Colonic mucosa (tissue), 4 donors: ENCODE data around the gene BAHD1. TPM values are rescaled to one million over a fixed set of nuclear protein-coding genes. Genes with fewer than 3 reads are reported as not detected.

Experiments
- DNase-seq: peaks from one replicate; pipeline ENCODE4 v3.0.0-alpha.2; 2020
- H3K27ac ChIP-seq: fragments of 200-600 bp; one replicate; pipeline ENCODE4 v1.8.0; 2021
- H3K27me3 ChIP-seq: fragments of 200-600 bp; one replicate; pipeline ENCODE4 v1.8.0; 2021
- H3K36me3 ChIP-seq: fragments of 200-600 bp; one replicate; pipeline ENCODE4 v1.8.0; 2021
- H3K4me1 ChIP-seq: fragments of 200-600 bp; one replicate; pipeline ENCODE4 v1.8.0; 2021; ENCODE audit warnings: mild to moderate bottlenecking
- H3K4me3 ChIP-seq: fragments of 200-600 bp; one replicate; pipeline ENCODE4 v1.8.0; 2021
- H3K9ac ChIP-seq, 2 donors: one replicate each; pipeline ENCODE4 v1.7.0; 2013; ENCODE audit warnings: control low read depth in 2 of 2, low read depth in 2 of 2, low read length in 2 of 2
- H3K9me3 ChIP-seq: fragments of 200-600 bp; one replicate; pipeline ENCODE4 v1.8.0; 2021
- CTCF ChIP-seq: fragments of 200-600 bp; IDR thresholded peaks from one replicate; pipeline ENCODE4 v1.8.0; 2022; ENCODE audit warnings: antibody characterized with exemption, mild to moderate bottlenecking
- intact Hi-C: fragments of 100-400 bp; cut with DNase I; formaldehyde crosslinking; loops from one replicate; pipeline ENCODE4 v1.14.1; 2022
- total RNA-seq, 2 donors: library from RNA; stranded (reverse); fragmentation: NEBNext Ultra II Directional in 1 of 2; extraction: Animal tissue kit (Norgen Biotek cat#: 25700) in 1 of 2; gene quantifications; one replicate each; pipeline ENCODE4 v1.2.1, GENCODE V29; 2021
- donor health status: healthy.
- donor health status: DM: no; HTN: no; CAD: no.
- donor health status: DM: no; HTN: no; CAD: no.

BAHD1 gene
- total RNA-seq, 2 donors from 2014 or later = 25.3 to 26.3 TPM

- intact Hi-C loops = no loop called here
- H3K9ac ChIP-seq = no peak overlapping the region
These were observed 43.2 kb downstream of the BAHD1 start for GRCh38 chr15:40483919-40484318.

GRCh38 chr15:40486066-40486770, 45.5 kb downstream of the BAHD1 start:
- H3K4me3 ChIP-seq = no peak overlapping the region
- TF ChIP-seq CTCF = no peak
- H3K9ac ChIP-seq = no peak overlapping the region
- no peak for DNase-seq
- intact Hi-C loops = no loop called here
- H3K36me3 ChIP-seq = no peaks in the 10 kb centered on the region
- H3K27ac ChIP-seq = no peak overlapping the region
- no peaks in the 10 kb centered on the region for H3K9me3 ChIP-seq
- H3K4me1 ChIP-seq = no peaks in the 10 kb centered on the region
- H3K27me3 ChIP-seq = no peaks in the 10 kb centered on the region

More at GRCh38 chr15:40483919-40484318, 43.2 kb downstream of the BAHD1 start:
- H3K36me3 ChIP-seq = no peaks in the 10 kb centered on the region
- H3K27ac ChIP-seq = no peak overlapping the region
- TF ChIP-seq CTCF = no peak
- no peaks in the 10 kb centered on the region for H3K9me3 ChIP-seq
- H3K4me3 ChIP-seq = no peak overlapping the region
- H3K4me1 ChIP-seq = no peaks in the 10 kb centered on the region
- no peak for DNase-seq
- H3K27me3 ChIP-seq = no peaks in the 10 kb centered on the region

GRCh38 chr15:40487816-40488682, 47.3 kb downstream of the BAHD1 start:
- H3K27me3 ChIP-seq = no peaks in the 10 kb centered on the region
- no peaks in the 10 kb centered on the region for H3K4me1 ChIP-seq
- H3K36me3 ChIP-seq = no peaks in the 10 kb centered on the region
- no peaks in the 10 kb centered on the region for H3K9me3 ChIP-seq
- intact Hi-C loops = no loop called here
- H3K4me3 ChIP-seq = no peak overlapping the region
- no peak for DNase-seq
- no peak overlapping the region for H3K9ac ChIP-seq
- no peak overlapping the region for H3K27ac ChIP-seq
- TF ChIP-seq CTCF = no peak

- Histone ChIP-seq H3K9ac (no peak overlapping the region), H3K27ac (no peak overlapping the region), H3K27me3 (no peaks in the 10 kb centered on the region), H3K4me1 (no peaks in the 10 kb centered on the region), H3K36me3 (no peaks in the 10 kb centered on the region), H3K9me3 (no peaks in the 10 kb centered on the region), H3K4me3 (no peak overlapping the region)
- intact Hi-C loops = no loop called here
- TF ChIP-seq CTCF = no peak
- no peak for DNase-seq
These were observed 48.8 kb downstream of the BAHD1 start for GRCh38 chr15:40489274-40490175.
